ENCODE data around the gene GPATCH3.
"Not testable (repeated sequence)": the region's sequence is repeated elsewhere in the genome, so short reads cannot be mapped to it uniquely, and the experiment has no call there.

- TF ChIP-seq, protein P1, sequence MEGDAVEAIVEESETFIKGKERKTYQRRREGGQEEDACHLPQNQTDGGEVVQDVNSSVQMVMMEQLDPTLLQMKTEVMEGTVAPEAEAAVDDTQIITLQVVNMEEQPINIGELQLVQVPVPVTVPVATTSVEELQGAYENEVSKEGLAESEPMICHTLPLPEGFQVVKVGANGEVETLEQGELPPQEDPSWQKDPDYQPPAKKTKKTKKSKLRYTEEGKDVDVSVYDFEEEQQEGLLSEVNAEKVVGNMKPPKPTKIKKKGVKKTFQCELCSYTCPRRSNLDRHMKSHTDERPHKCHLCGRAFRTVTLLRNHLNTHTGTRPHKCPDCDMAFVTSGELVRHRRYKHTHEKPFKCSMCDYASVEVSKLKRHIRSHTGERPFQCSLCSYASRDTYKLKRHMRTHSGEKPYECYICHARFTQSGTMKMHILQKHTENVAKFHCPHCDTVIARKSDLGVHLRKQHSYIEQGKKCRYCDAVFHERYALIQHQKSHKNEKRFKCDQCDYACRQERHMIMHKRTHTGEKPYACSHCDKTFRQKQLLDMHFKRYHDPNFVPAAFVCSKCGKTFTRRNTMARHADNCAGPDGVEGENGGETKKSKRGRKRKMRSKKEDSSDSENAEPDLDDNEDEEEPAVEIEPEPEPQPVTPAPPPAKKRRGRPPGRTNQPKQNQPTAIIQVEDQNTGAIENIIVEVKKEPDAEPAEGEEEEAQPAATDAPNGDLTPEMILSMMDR (IDR thresholded peaks at IDR 0.05; ENCODE audit: extremely low read depth in 1 of 2, insufficient read depth in 1 of 2, low read depth in 1 of 2, low read length in 2 of 2): not testable (repeated sequence)
- not testable (repeated sequence) for TF ChIP-seq POLR2AphosphoS5 (IDR thresholded peaks at IDR 0.05; ENCODE audit: insufficient read depth, low read depth, low read length); EZH2 (IDR thresholded peaks at IDR 0.05; ENCODE audit: borderline replicate concordance, low read depth, low read length, severe bottlenecking); POLR2A (IDR thresholded peaks at IDR 0.05; ENCODE audit: low read depth, low read length); MYC (IDR thresholded peaks at IDR 0.05; ENCODE audit: low read depth, low read length); FOS (IDR thresholded peaks at IDR 0.05; ENCODE audit: borderline replicate concordance, insufficient read depth, low read length); MAX (IDR thresholded peaks at IDR 0.05; ENCODE audit: insufficient read depth, insufficient read length); JUN (IDR thresholded peaks at IDR 0.05; ENCODE audit: borderline replicate concordance, insufficient read depth, insufficient read length, low read depth); GATA2 (IDR thresholded peaks at IDR 0.05; ENCODE audit: insufficient read depth, insufficient read length, low read depth, low read length)
These were observed 18.7 kb downstream of the GPATCH3 start for GRCh38 chr1:26881611-26882010.

All from endothelial cell of umbilical vein (primary cell).